ENCODE results near the gene ZNF526. TPM values are rescaled to one million over a fixed set of nuclear protein-coding genes. Genes with fewer than 3 reads are reported as not detected.

The ZNF526 gene
- total and polyA plus RNA-seq, 12 donors: 2.0 to 12.5 (median 6.2) TPM

GRCh38 chr19:42176990-42177685 is 43.0 kb upstream of the ZNF526 start:
- intact Hi-C loops (cut with DNase I): no loop called here
- 1 to 3% (median 1%) methylated on average over 13 to 66 of the region's 66 CpGs for WGBS, 4 donors
- Histone ChIP-seq H3K27me3 (peaks cover 34% of the 10 kb centered on the region), H3K27ac (peak overlapping the region in 1 of 5 donors; percentile 52), H3K36me3 (replicated peaks in 1 of 2) (no peaks in the 10 kb centered on the region), H3K9me3 (replicated peaks in 1 of 3) (no peaks in the 10 kb centered on the region), H3K4me1 (replicated peaks in 1 of 2) (peaks cover 6 to 8% of the 10 kb centered on the region in 2 donors), H3K4me3 (peak overlapping the region in 2 of 4 donors; percentile 11 to 62)
- DNase-seq: peak; percentile 58 to 85 (median 71)
- TF ChIP-seq POLR2A (IDR thresholded peaks at IDR 0.05) (no peak), CTCF (IDR thresholded peaks at IDR 0.05) (peak in 3 of 6 experiments; percentile 12 to 43 (median 14))

GRCh38 chr19:42177686-42178019 is 42.5 kb upstream of the ZNF526 start:
- no peaks in the 10 kb centered on the region for H3K9me3 ChIP-seq (replicated peaks in 1 of 3)
- peaks cover 6 to 8% of the 10 kb centered on the region in 2 donors for H3K4me1 ChIP-seq (replicated peaks in 1 of 2)
- TF ChIP-seq POLR2A (IDR thresholded peaks at IDR 0.05): no peak
- TF ChIP-seq CTCF (IDR thresholded peaks at IDR 0.05): no peak
- H3K27ac ChIP-seq: peak overlapping the region in 1 of 5 donors; percentile 52
- WGBS, 4 donors: 19 to 29% (median 26%) methylated on average over 3 of the region's 3 CpGs
- H3K4me3 ChIP-seq: no peak overlapping the region
- no peak for DNase-seq
- peaks cover 36% of the 10 kb centered on the region for H3K27me3 ChIP-seq
- intact Hi-C loops (cut with DNase I): no loop called here
- no peaks in the 10 kb centered on the region for H3K36me3 ChIP-seq (replicated peaks in 1 of 2)

- peaks cover 38% of the 10 kb centered on the region for H3K27me3 ChIP-seq
- no peak for DNase-seq
- H3K9me3 ChIP-seq (replicated peaks in 1 of 3): no peaks in the 10 kb centered on the region
- intact Hi-C loops (cut with DNase I): no loop called here
- H3K36me3 ChIP-seq (replicated peaks in 1 of 2): no peaks in the 10 kb centered on the region
- H3K4me1 ChIP-seq (replicated peaks in 1 of 2): peaks cover 6 to 8% of the 10 kb centered on the region in 2 donors
- no peak overlapping the region for H3K27ac ChIP-seq
- no peak for TF ChIP-seq POLR2A (IDR thresholded peaks at IDR 0.05)
- peak in 1 of 6 experiments; percentile 3 for TF ChIP-seq CTCF (IDR thresholded peaks at IDR 0.05)
- 7 to 14% (median 10%) methylated on average over 4 to 13 of the region's 13 CpGs for WGBS, 4 donors
- H3K4me3 ChIP-seq: no peak overlapping the region
These were observed 41.1 kb upstream of the ZNF526 start for GRCh38 chr19:42178791-42179674.

- intact Hi-C loops (cut with DNase I): loop anchor here (2.0 to 5.0 kb wide), 2 partner anchors 52 to 54 kb away; partner anchors contain the start of gene POU2F2 (in 1 of the 2)
- peak; percentile 72 to 92 (median 77) for DNase-seq
These were observed 35.7 kb upstream of the ZNF526 start for GRCh38 chr19:42184401-42184861.

More at GRCh38 chr19:42184401-42184861, 35.7 kb upstream of the ZNF526 start:
- H3K27me3 ChIP-seq: peaks cover 23% of the 10 kb centered on the region
- H3K4me1 ChIP-seq (replicated peaks in 1 of 2): peaks cover 0 to 8% of the 10 kb centered on the region in 2 donors
- no peak overlapping the region for H3K4me3 ChIP-seq
- WGBS, 4 donors: 0 to 3% (median 0%) methylated on average over 1 of the region's 1 CpG; no CpG with 5 or more reads in 1 of the 4 donors
- no peak for TF ChIP-seq POLR2A (IDR thresholded peaks at IDR 0.05)
- TF ChIP-seq CTCF (IDR thresholded peaks at IDR 0.05): peak; percentile 81 to 90 (median 86)
- no peaks in the 10 kb centered on the region for H3K36me3 ChIP-seq (replicated peaks in 1 of 2)
- H3K9me3 ChIP-seq (replicated peaks in 1 of 3): no peaks in the 10 kb centered on the region
- no peak overlapping the region for H3K27ac ChIP-seq

Data from adrenal gland (tissue), 12 donors.